GM21717 (cell line): ENCODE results near the gene DRAM2.
"Not testable (repeated sequence)": the region's sequence is repeated elsewhere in the genome, so short reads cannot be mapped to it uniquely, and the experiment has no call there.

Experiments used
- ATAC-seq: cut with Tn5 transposase; IDR thresholded peaks from one replicate; pipeline ENCODE4 v1.9.1; 2021; ENCODE audit warnings: mild to moderate bottlenecking, moderate library complexity; ENCODE audit not compliant: unreplicated experiment

DRAM2 gene

DNA sequence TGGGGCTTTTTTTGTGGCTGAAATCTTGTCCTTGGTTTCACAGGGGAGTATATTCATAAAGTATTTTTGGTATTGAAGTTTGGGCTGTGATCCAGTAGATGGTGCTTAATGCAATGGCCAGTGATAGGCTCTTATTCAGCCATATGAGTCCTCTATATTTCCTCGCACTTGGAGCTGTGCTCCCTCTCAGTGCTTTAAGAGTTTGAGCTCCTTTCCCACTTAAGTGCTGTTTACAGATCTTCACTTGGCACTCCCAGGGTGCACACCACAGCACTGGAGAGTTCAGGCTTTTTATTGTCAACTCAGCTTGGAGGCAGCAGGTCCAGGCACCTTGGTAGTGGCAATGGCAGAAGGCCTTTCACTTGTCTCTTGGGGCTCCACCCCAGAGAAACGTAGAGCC lies 54.9 kb downstream of the DRAM2 start:
- no peak for ATAC-seq

DNA sequence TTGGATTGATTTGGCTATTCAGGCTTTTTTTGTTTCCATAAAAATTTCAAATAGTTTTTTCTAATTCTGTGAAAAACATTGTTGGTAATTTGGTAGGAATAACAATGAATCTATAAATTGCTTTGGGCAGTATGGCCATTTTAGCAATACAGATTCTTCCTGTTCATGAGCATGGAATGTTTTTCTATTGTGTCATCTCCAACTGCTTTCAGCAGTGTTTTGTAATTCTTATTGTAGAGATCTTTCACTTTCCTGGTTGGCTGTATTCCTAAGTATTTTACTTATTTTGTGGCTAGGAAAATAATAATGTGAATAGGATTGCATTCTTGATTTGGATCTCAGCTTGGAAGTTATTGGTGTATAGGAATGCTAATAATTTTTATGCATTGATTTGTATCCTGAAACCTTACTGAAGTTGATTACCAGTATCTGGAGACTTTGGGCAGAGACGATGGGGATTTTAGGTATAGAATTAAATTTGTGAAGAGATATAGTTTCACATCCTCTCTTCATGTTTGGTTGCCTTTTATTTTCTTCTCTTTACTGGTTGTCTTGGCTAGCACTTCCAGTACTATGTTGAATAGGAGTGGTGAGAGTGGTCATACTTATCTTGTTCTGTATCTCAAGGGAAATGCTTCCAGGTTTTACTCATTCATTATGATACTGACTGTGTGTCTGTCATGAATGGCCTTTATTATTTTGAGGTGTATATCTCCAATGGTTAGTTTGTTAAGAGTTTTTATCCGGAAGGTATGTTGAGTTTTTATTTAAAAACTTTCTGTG lies 57.3 kb downstream of the DRAM2 start:
- ATAC-seq, result no peak

DNA sequence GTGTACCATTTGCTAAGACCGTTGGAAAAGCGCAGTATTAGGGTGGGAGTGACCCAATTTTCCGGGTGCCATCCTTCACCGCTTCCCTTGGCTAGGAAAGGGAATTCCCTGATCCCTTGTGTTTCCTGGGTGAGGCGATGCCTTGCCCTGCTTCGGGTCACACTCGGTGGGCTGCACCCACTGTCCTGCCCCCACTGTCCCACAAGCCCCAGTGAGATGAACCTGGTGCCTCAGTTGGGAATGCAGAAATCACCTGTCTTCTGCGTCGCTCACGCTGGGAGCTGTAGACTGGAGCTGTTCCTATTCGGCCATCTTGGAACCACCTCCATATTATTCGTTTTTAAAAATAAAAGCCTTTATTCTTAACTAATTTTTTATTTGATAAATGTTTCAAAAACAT lies 60.6 kb downstream of the DRAM2 start:
- not testable (repeated sequence) for ATAC-seq

DNA sequence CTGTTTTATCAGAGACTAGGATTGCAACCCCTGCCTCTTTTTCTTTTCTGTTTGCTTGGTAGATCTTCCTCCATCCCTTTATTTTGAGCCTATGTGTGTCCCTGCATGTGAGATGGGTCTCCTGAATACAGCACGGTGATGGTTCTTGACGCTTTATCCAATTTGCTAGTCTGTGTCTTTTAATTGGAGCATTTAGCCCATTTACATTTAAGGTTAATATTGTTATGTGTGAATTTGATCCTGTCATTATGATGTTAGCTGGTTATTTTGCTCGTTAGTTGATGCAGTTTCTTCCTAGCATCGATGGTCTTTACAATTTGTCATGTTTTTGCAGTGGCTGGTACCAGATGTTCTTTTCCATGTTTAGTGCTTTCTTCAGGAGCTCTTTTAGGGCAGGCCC lies 62.6 kb downstream of the DRAM2 start:
- not testable (repeated sequence) for ATAC-seq
